Activated CD8-positive, alpha-beta T cell treated with anti-CD3 and anti-CD28 coated beads for 36 hours (primary cell): Measurements from ENCODE around the gene CDHR3. TPM values are rescaled to one million over a fixed set of nuclear protein-coding genes. Genes with fewer than 3 reads are reported as not detected.

ENCODE experiments used
- ATAC-seq: fragments of 200-7000 bp; cut with Tn5 transposase; one replicate; pipeline ENCODE4 v1.10.0; 2021; ENCODE audit warnings: mild to moderate bottlenecking, moderate library complexity
- CTCF ChIA-PET: fragments of 350-600 bp; sonication (Branson Sonifier 250); formaldehyde crosslinking; loops from one replicate; lab custom pipeline; 2021; ENCODE audit warnings: antibody characterized with exemption; lab: Charles Lee
- POLR2A ChIA-PET: fragments of 350-600 bp; sonication (Branson Sonifier 250); formaldehyde crosslinking; loops from one replicate; lab custom pipeline; 2021; ENCODE audit warnings: antibody characterized with exemption; lab: Charles Lee
- DNase-seq: peaks from one replicate; pipeline ENCODE4 v3.0.0-alpha.2; 2020
- H3K27ac Mint-ChIP-seq: one replicate; pipeline ENCODE4 v1.8.0; 2021; ENCODE audit warnings: mild to moderate bottlenecking, mixed read lengths
- H3K27me3 Mint-ChIP-seq: one replicate; pipeline ENCODE4 v1.8.0; 2021; ENCODE audit warnings: mixed read lengths
- H3K36me3 Mint-ChIP-seq: one replicate; pipeline ENCODE4 v1.8.0; 2021; ENCODE audit warnings: low read depth, mixed read lengths
- H3K4me1 Mint-ChIP-seq: one replicate; pipeline ENCODE4 v1.8.0; 2021; ENCODE audit warnings: low read depth, mixed read lengths
- H3K4me3 Mint-ChIP-seq: one replicate; pipeline ENCODE4 v1.8.0; 2021; ENCODE audit warnings: mild to moderate bottlenecking, moderate library complexity, mixed read lengths
- H3K9me3 Mint-ChIP-seq: one replicate; pipeline ENCODE4 v1.8.0; 2021; ENCODE audit warnings: mixed read lengths
- CTCF ChIP-seq: fragments of 200-600 bp; IDR thresholded peaks from one replicate; pipeline ENCODE4 v1.8.0; 2022; ENCODE audit warnings: antibody characterized with exemption, mild to moderate bottlenecking
- intact Hi-C: fragments of 100-400 bp; cut with micrococcal nuclease; formaldehyde crosslinking; loops from one replicate; pipeline ENCODE4 v1.10.0; 2022
- total RNA-seq, 2 experiments: library from RNA; stranded (reverse); gene quantifications; one replicate each; pipeline ENCODE4 v1.2.3, GENCODE V29; 2021

The CDHR3 gene
- total RNA-seq, 2 experiments from 2014 or later, result 0.58 to 0.74 TPM

- intact Hi-C loops, result no loop called here
- DNase-seq (no peak), ATAC-seq (no peak)
- ChIA-PET POLR2A (no interaction called here), CTCF (interaction anchor here (0.7 kb wide), 1 partner anchor 386 kb away, joined by 3 read pairs; no protein-coding TSS in a partner anchor)
- Mint-ChIP-seq H3K9me3 (no peaks in the 10 kb centered on the region), H3K36me3 (no peaks in the 10 kb centered on the region), H3K4me3 (no peak overlapping the region), H3K27me3 (peaks cover 1% of the 10 kb centered on the region), H3K27ac (no peak overlapping the region), H3K4me1 (no peaks in the 10 kb centered on the region)
- no peak for TF ChIP-seq CTCF
Measured at GRCh38 chr7:105975770-105976417, 12.8 kb downstream of the CDHR3 start.

DNA sequence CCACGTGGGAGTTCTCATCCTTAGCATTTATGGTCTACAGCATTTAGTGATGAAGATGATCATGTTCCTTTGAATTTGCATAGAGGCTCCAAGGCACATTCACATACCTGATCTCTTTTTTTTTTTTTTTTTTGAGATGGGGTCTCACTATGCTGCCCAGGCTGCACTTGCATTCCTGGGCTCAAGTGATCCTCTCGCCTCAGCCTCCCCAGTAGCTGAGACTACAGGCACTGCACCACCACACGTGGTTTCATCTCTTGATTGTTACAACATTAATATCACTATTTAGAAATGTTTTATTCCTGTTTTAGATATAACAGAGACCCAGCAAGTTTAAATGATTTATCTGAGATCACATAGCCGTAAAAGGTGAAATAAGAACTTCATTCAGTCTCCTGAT lies 13.8 kb downstream of the CDHR3 start:
- no peak for ATAC-seq
- TF ChIP-seq CTCF, result no peak
- H3K27me3 Mint-ChIP-seq, result peaks cover 1% of the 10 kb centered on the region
- ChIA-PET CTCF (no interaction called here), POLR2A (no interaction called here)
- intact Hi-C loops, result no loop called here
- DNase-seq, result no peak
- H3K9me3 Mint-ChIP-seq, result no peaks in the 10 kb centered on the region
- H3K27ac Mint-ChIP-seq, result no peak overlapping the region
- no peaks in the 10 kb centered on the region for H3K4me1 Mint-ChIP-seq
- no peak overlapping the region for H3K4me3 Mint-ChIP-seq
- no peaks in the 10 kb centered on the region for H3K36me3 Mint-ChIP-seq

DNA sequence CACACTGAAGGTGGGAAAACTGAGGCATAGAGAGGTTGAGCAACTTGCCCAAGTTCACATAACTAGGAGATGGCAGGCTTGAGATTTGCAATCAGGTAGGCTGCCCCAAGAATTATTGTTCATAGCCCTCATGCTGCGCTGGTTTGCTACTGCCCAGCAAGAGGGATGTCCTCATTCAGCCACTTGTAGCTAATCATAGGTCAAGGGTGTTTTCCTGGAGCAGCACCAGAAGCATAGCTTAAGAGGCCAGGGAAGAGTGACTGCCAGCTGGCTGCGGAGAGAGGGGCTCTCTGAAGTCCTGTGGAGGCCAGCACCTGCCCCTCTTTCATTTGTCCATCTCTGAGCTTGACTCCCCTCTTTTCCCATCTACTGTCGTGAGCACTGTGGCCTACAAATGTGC lies 15.0 kb downstream of the CDHR3 start:
- H3K27me3 Mint-ChIP-seq, result peaks cover 1% of the 10 kb centered on the region
- H3K4me3 Mint-ChIP-seq, result no peak overlapping the region
- intact Hi-C loops, result no loop called here
- no peaks in the 10 kb centered on the region for H3K4me1 Mint-ChIP-seq
- ChIA-PET POLR2A (no interaction called here), CTCF (interaction anchor here (1.4 kb wide), 1 partner anchor 218 kb away, joined by 5 read pairs; no protein-coding TSS in a partner anchor)
- DNase-seq (no peak), ATAC-seq (no peak)
- no peak for TF ChIP-seq CTCF
- H3K36me3 Mint-ChIP-seq, result no peaks in the 10 kb centered on the region
- H3K9me3 Mint-ChIP-seq, result no peaks in the 10 kb centered on the region
- H3K27ac Mint-ChIP-seq, result no peak overlapping the region

GRCh38 chr7:105978974-105979373 lies 15.9 kb downstream of the CDHR3 start:
- H3K27ac Mint-ChIP-seq, result no peak overlapping the region
- no peak for TF ChIP-seq CTCF
- DNase-seq, result no peak
- intact Hi-C loops, result no loop called here
- peaks cover 1% of the 10 kb centered on the region for H3K27me3 Mint-ChIP-seq
- ChIA-PET CTCF (interaction anchor here (0.9 kb wide), 1 partner anchor 54 kb away, joined by 3 read pairs; no protein-coding TSS in a partner anchor), POLR2A (no interaction called here)
- H3K4me3 Mint-ChIP-seq, result no peak overlapping the region
- no peaks in the 10 kb centered on the region for H3K4me1 Mint-ChIP-seq
- no peaks in the 10 kb centered on the region for H3K36me3 Mint-ChIP-seq
- no peaks in the 10 kb centered on the region for H3K9me3 Mint-ChIP-seq
- no peak for ATAC-seq

- Mint-ChIP-seq H3K4me1 (no peaks in the 10 kb centered on the region), H3K27me3 (peaks cover 1% of the 10 kb centered on the region), H3K27ac (no peak overlapping the region), H3K9me3 (no peaks in the 10 kb centered on the region), H3K36me3 (no peaks in the 10 kb centered on the region), H3K4me3 (no peak overlapping the region)
- ChIA-PET CTCF (no interaction called here), POLR2A (no interaction called here)
- no peak for TF ChIP-seq CTCF
- no peak for DNase-seq
- no peak for ATAC-seq
- intact Hi-C loops, result no loop called here
Measured at GRCh38 chr7:105979405-105979804, 16.3 kb downstream of the CDHR3 start.
